GM23248 (cell line): ENCODE results near the gene ROCK2.

Experiments
- EZH2 ChIP-seq: fragments of 200-600 bp; sonication (generic); IDR thresholded peaks from 2 replicates; pipeline ENCODE4 v1.6.1; 2018; ENCODE audit warnings: antibody characterized with exemption, mild to moderate bottlenecking; ENCODE audit not compliant: insufficient read depth, poor library complexity, severe bottlenecking
- EZH2phosphoT487 ChIP-seq: fragments of 200-600 bp; sonication (generic); IDR thresholded peaks from 2 replicates; pipeline ENCODE4 v1.6.1; 2018; ENCODE audit warnings: antibody characterized with exemption, moderate library complexity, mild to moderate bottlenecking, low read depth; ENCODE audit not compliant: insufficient read depth

- TF ChIP-seq EZH2, result no peak
- no peak for TF ChIP-seq EZH2phosphoT487
Measured at GRCh38 chr2:11393711-11394236, 49.3 kb upstream of the ROCK2 start.
